Body of pancreas (tissue), 4 donors: ENCODE data around the gene PTPRD.

Source experiments
- CTCF ChIP-seq, 7 experiments: fragments of 450-650 bp in 4 of 7; fragments of 200-600 bp in 3 of 7; sonication (generic) in 3 of 7; IDR thresholded peaks; one replicate each; pipeline ENCODE4 v1.5.1; 2016 to 2019; ENCODE audit warnings: antibody characterized with exemption in 7 of 7
- POLR2A ChIP-seq, 3 donors: fragments of 450-650 bp; IDR thresholded peaks; one replicate each; pipeline ENCODE4 v1.6.1; 2016; ENCODE audit warnings: antibody characterized with exemption in 3 of 3, mild to moderate bottlenecking in 2 of 3

DNA sequence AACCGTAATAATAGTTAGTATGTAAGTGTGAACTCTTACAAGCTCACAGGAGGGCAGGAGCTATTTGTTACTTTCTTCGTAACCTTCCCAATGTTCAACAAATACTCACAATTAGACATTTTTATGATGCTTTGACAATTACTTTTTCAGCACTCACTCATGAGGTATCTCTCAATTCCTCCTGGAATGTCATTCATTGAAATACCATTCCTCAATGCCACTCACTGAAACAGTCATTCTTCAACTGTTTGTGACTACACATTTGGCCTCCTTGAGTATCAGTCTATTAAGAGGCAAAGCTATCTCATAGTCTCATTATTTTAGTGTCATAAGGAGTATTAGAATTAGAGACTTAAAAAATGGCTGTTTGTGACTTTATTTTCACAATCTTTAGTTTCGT is 2079.1 kb downstream of the PTPRD start:
- TF ChIP-seq CTCF (IDR thresholded peaks at IDR 0.05): no peak
- TF ChIP-seq POLR2A (IDR thresholded peaks at IDR 0.05): no peak
